Measurements from ENCODE around the gene FAXDC2. TPM values are rescaled to one million over a fixed set of nuclear protein-coding genes. Genes with fewer than 3 reads are reported as not detected.

The FAXDC2 gene
- total and polyA plus RNA-seq, 2 of the 13 experiments (the other 11 are each of a cell fraction or from before 2014, with no cell fraction given): 4.7 to 58.8 TPM

- TF ChIP-seq TFDP1 (CRISPR knock-in tag; IDR thresholded peaks at IDR 0.05; ENCODE audit: borderline replicate concordance): no peak
- TF ChIP-seq ZNF501 (CRISPR knock-in tag; IDR thresholded peaks at IDR 0.05): no peak
- no peak for TF ChIP-seq ZSCAN12 (CRISPR knock-in tag; IDR thresholded peaks at IDR 0.05)
- no peak for TF ChIP-seq CREB1 (IDR thresholded peaks at IDR 0.05)
- no peak for TF ChIP-seq CREB1 (CRISPR knock-in tag; IDR thresholded peaks at IDR 0.05)
- TF ChIP-seq PHF21A (CRISPR knock-in tag; IDR thresholded peaks at IDR 0.05): no peak
- TF ChIP-seq, protein P1, sequence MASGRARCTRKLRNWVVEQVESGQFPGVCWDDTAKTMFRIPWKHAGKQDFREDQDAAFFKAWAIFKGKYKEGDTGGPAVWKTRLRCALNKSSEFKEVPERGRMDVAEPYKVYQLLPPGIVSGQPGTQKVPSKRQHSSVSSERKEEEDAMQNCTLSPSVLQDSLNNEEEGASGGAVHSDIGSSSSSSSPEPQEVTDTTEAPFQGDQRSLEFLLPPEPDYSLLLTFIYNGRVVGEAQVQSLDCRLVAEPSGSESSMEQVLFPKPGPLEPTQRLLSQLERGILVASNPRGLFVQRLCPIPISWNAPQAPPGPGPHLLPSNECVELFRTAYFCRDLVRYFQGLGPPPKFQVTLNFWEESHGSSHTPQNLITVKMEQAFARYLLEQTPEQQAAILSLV (CRISPR knock-in tag; IDR thresholded peaks at IDR 0.05; ENCODE audit: borderline replicate concordance): no peak
- TF ChIP-seq SRSF4 (IDR thresholded peaks at IDR 0.05; ENCODE audit: low read depth, low read length, poor library complexity, severe bottlenecking): no peak
- TF ChIP-seq ZNF7 (CRISPR knock-in tag; IDR thresholded peaks at IDR 0.05): no peak
- peak in 1 of 2 experiments; percentile 36; a peak in 1 of 4 replicates for TF ChIP-seq POLR2A (IDR thresholded peaks at IDR 0.05; ENCODE audit: insufficient read depth in 1 of 2, low read depth in 2 of 2, low read length in 2 of 2)
- peak; percentile 59 for TF ChIP-seq AGO2 (optimal IDR thresholded peaks at IDR 0.05; ENCODE audit: low read depth, low read length)
- TF ChIP-seq, protein P2, sequence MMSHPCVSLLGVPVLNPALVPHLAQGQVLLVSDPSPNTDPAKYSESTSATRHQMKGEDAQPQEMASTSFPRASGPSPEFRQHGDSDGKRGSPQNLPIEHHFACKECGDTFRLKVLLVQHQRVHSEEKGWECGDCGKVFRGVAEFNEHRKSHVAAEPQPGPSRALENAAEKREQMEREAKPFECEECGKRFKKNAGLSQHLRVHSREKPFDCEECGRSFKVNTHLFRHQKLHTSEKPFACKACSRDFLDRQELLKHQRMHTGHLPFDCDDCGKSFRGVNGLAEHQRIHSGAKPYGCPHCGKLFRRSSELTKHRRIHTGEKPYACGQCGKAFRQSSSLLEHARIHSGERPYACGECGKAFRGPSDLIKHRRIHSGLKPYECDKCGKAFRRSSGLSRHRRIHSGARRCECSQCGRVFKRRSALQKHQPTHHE (CRISPR knock-in tag; IDR thresholded peaks at IDR 0.05; ENCODE audit: borderline replicate concordance): no peak
- TF ChIP-seq ZC3H13 (CRISPR knock-in tag; IDR thresholded peaks at IDR 0.05): no peak
- no peak for TF ChIP-seq ZNF639 (CRISPR knock-in tag; conservative IDR thresholded peaks at IDR 0.05)
- TF ChIP-seq HINFP (CRISPR knock-in tag; IDR thresholded peaks at IDR 0.05; ENCODE audit: low read depth): no peak
Observed at GRCh38 chr5:154817815-154818214, 32.6 kb downstream of the FAXDC2 start (continued).

All from HepG2 (cell line).